Adrenal gland (tissue), 5 donors: ENCODE measurements around the gene FGD4.

Experiments
- POLR2A ChIP-seq, 2 donors: fragments of 450-650 bp; IDR thresholded peaks; one replicate each; pipeline ENCODE4 v1.6.1; 2017; ENCODE audit warnings: antibody characterized with exemption in 2 of 2, mild to moderate bottlenecking in 2 of 2, moderate library complexity in 1 of 2
- TF ChIP-seq, protein P1 (sequence below), 6 experiments: fragments of 450-650 bp in 4 of 6; fragments of 200-600 bp in 2 of 6; sonication (generic) in 1 of 6; IDR thresholded peaks; 1 replicate in 5 of 6; 2 replicates in 1 of 6; pipeline versions ENCODE4 v1.5.1 to v1.8.0; 2016 to 2021; ENCODE audit warnings: antibody characterized with exemption in 6 of 6, mild to moderate bottlenecking in 2 of 6, moderate library complexity in 1 of 6
- donor health status: DM: no; HTN: no; CAD: no.

DNA sequence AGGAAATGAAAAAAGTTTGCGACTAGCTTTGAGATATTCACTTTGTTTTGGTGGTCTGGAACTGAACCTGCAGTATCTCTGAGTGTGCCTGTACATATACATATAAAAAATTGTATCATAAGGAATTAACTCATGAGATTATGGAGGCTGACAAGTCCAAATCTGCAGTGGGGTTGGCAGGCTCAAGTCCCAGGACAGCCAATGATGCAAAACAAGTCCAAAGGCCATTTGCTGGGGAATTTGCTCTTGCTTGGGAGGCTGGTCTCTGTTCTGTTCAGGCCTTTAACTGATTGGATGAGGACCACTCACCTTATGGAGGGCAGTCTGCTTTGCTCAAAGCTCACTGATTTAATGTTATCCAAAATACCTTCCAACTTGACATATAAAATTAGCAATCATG lies 66.8 kb downstream of the FGD4 start:
- TF ChIP-seq POLR2A (IDR thresholded peaks at IDR 0.05), result no peak
- TF ChIP-seq, protein P1, sequence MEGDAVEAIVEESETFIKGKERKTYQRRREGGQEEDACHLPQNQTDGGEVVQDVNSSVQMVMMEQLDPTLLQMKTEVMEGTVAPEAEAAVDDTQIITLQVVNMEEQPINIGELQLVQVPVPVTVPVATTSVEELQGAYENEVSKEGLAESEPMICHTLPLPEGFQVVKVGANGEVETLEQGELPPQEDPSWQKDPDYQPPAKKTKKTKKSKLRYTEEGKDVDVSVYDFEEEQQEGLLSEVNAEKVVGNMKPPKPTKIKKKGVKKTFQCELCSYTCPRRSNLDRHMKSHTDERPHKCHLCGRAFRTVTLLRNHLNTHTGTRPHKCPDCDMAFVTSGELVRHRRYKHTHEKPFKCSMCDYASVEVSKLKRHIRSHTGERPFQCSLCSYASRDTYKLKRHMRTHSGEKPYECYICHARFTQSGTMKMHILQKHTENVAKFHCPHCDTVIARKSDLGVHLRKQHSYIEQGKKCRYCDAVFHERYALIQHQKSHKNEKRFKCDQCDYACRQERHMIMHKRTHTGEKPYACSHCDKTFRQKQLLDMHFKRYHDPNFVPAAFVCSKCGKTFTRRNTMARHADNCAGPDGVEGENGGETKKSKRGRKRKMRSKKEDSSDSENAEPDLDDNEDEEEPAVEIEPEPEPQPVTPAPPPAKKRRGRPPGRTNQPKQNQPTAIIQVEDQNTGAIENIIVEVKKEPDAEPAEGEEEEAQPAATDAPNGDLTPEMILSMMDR (IDR thresholded peaks at IDR 0.05), result no peak
